K562 (cell line): Measurements from ENCODE around the gene BCAS1. TPM values are rescaled to one million over a fixed set of nuclear protein-coding genes. Genes with fewer than 3 reads are reported as not detected.
A peak's percentile ranks its signal among the peaks of the same experiment; 100 is the strongest.

Source experiments
- FOXO4 ChIP-seq: fragments of 450-650 bp; formaldehyde crosslinking; IDR thresholded peaks from 2 replicates; pipeline ENCODE4 v1.4.0; 2020; ENCODE audit warnings: mild to moderate bottlenecking, moderate library complexity
- JUNB ChIP-seq: fragments of 450-650 bp; formaldehyde crosslinking; conservative IDR thresholded peaks from 2 replicates; pipeline ENCODE4 v1.4.0; 2020; ENCODE audit warnings: mild to moderate bottlenecking
- PHF20 ChIP-seq: fragments of 450-650 bp; IDR thresholded peaks from 2 replicates; pipeline ENCODE4 v1.6.1; 2018; ENCODE audit not compliant: partially characterized antibody
- SMARCE1 ChIP-seq: fragments of 450-650 bp; IDR thresholded peaks from 2 replicates; pipeline ENCODE4 v1.7.1; 2016; ENCODE audit warnings: mild to moderate bottlenecking
- SMC3 ChIP-seq: conservative IDR thresholded peaks from 2 replicates; pipeline ENCODE4 v1.6.1; 2011; ENCODE audit warnings: low read depth, low read length, improper control_type of control experiment; ENCODE audit not compliant: insufficient read depth
- TRIM25 ChIP-seq: fragments of 450-650 bp; IDR thresholded peaks from 2 replicates; pipeline ENCODE4 v1.7.0; 2016; ENCODE audit warnings: borderline replicate concordance
- TSC22D4 ChIP-seq: fragments of 450-650 bp; IDR thresholded peaks from 2 replicates; pipeline ENCODE4 v1.6.1; 2016; ENCODE audit warnings: missing genetic modification characterization, missing biosample characterization, control low read depth
- ZBTB12 ChIP-seq: fragments of 250-450 bp; sonication (Bioruptor Pico); IDR thresholded peaks from 2 replicates; pipeline ENCODE4 v1.4.0; 2020
- ZNF121 ChIP-seq: sonication (generic); formaldehyde crosslinking; conservative IDR thresholded peaks from 2 replicates; pipeline ENCODE4 v1.8.0; 2022; ENCODE audit warnings: missing genetic modification reagents
- ZNF354B ChIP-seq: fragments of 250-450 bp; sonication (Bioruptor Pico); IDR thresholded peaks from 2 replicates; pipeline ENCODE4 v1.4.0; 2020
- ZNF766 ChIP-seq: fragments of 200-800 bp; sonication (Bioruptor generic); conservative IDR thresholded peaks from 2 replicates; pipeline ENCODE4 v1.6.1; 2016; ENCODE audit warnings: missing genetic modification characterization, missing compliant biosample characterization
- polyA plus RNA-seq, 8 experiments: library from polyadenylated mRNA; depleted of rRNA in 4 of 8; stranded (reverse) in 5 of 8; unstranded in 3 of 8; fragments of >200 nt; fragmentation: Nextera tagmentation in 2 of 8; fragmentation: Illumina TruSeq in 1 of 8; extraction: Ambion mirVana in 2 of 8; extraction: Trizol in 1 of 8; gene quantifications; 2 replicates each; pipeline versions ENCODE4 v1.2.1 to v1.2.3, GENCODE V29; 2011 to 2014; ENCODE audit warnings: inconsistent platforms in 1 of 8, missing spikeins in 1 of 8
- total RNA-seq, 7 experiments: library from RNA; depleted of rRNA in 6 of 7; stranded (reverse); fragments of >200 nt in 6 of 7; fragmentation: Illumina TruSeq in 2 of 7; extraction: Trizol in 2 of 7; gene quantifications; 2 replicates each; pipeline versions ENCODE4 v1.2.1 to v1.2.3, GENCODE V29; 2011 to 2021; ENCODE audit warnings: low replicate concordance in 1 of 7

Gene BCAS1
- total and polyA plus RNA-seq, 9 of the 15 experiments (the other 6 are each of a cell fraction or from before 2014, with no cell fraction given): 0.18 to 2.3 (median 0.93) TPM

GRCh38 chr20:53934421-53935343, 135.7 kb downstream of the BCAS1 start (continued):
- no peak for TF ChIP-seq ZNF766 (CRISPR knock-in tag)
- TF ChIP-seq PHF20: no peak
- no peak for TF ChIP-seq TSC22D4 (tag)
- peak; percentile 38 for TF ChIP-seq SMARCE1
- TF ChIP-seq ZNF354B: no peak
- TF ChIP-seq ZBTB12: no peak
- TF ChIP-seq JUNB (CRISPR knock-in tag): no peak
- no peak for TF ChIP-seq SMC3
- no peak for TF ChIP-seq FOXO4 (CRISPR knock-in tag)
- no peak for TF ChIP-seq TRIM25
- no peak for TF ChIP-seq ZNF121 (CRISPR knock-in tag)
